Activated CD4-positive, alpha-beta T cell treated with anti-CD3 and anti-CD28 coated beads for 36 hours (primary cell): Measurements from ENCODE around the gene MIGA2. TPM values are rescaled to one million over a fixed set of nuclear protein-coding genes. Genes with fewer than 3 reads are reported as not detected.

Source experiments
- ATAC-seq: fragments of 200-7000 bp; cut with Tn5 transposase; one replicate; pipeline ENCODE4 v1.10.0; 2021; ENCODE audit warnings: mild to moderate bottlenecking, moderate library complexity
- CTCF ChIA-PET: fragments of 350-600 bp; sonication (Branson Sonifier 250); formaldehyde crosslinking; loops from one replicate; lab custom pipeline; 2021; ENCODE audit warnings: antibody characterized with exemption; lab: Charles Lee
- POLR2A ChIA-PET: fragments of 350-600 bp; sonication (Branson Sonifier 250); formaldehyde crosslinking; loops from one replicate; lab custom pipeline; 2021; ENCODE audit warnings: antibody characterized with exemption, inconsistent platforms; lab: Charles Lee
- DNase-seq: peaks from one replicate; pipeline ENCODE4 v3.0.0-alpha.2; 2020
- H3K27ac Mint-ChIP-seq: one replicate; pipeline ENCODE4 v1.8.0; 2021; ENCODE audit warnings: mixed read lengths
- H3K27me3 Mint-ChIP-seq: one replicate; pipeline ENCODE4 v1.8.0; 2021; ENCODE audit warnings: mixed read lengths
- H3K36me3 Mint-ChIP-seq: one replicate; pipeline ENCODE4 v1.8.0; 2021; ENCODE audit warnings: low read depth, mixed read lengths
- H3K4me1 Mint-ChIP-seq: one replicate; pipeline ENCODE4 v1.8.0; 2021; ENCODE audit warnings: mixed read lengths
- H3K4me3 Mint-ChIP-seq: one replicate; pipeline ENCODE4 v1.8.0; 2021; ENCODE audit warnings: mild to moderate bottlenecking, moderate library complexity, mixed read lengths
- H3K9me3 Mint-ChIP-seq: one replicate; pipeline ENCODE4 v1.8.0; 2021; ENCODE audit warnings: low read depth, mixed read lengths
- intact Hi-C, 2 experiments: fragments of 100-400 bp; cut with DNase I in 1 of 2; cut with micrococcal nuclease in 1 of 2; formaldehyde crosslinking; loops; one replicate each; pipeline versions ENCODE4 v1.14.2 to v1.15.1; 2022 to 2024; cut with DNase I, micrococcal nuclease
- total RNA-seq, 2 experiments: library from RNA; stranded (reverse); gene quantifications; one replicate each; pipeline ENCODE4 v1.2.3, GENCODE V29; 2021

MIGA2 gene
- total RNA-seq, 2 experiments from 2014 or later = 15.7 to 25.8 TPM

DNA sequence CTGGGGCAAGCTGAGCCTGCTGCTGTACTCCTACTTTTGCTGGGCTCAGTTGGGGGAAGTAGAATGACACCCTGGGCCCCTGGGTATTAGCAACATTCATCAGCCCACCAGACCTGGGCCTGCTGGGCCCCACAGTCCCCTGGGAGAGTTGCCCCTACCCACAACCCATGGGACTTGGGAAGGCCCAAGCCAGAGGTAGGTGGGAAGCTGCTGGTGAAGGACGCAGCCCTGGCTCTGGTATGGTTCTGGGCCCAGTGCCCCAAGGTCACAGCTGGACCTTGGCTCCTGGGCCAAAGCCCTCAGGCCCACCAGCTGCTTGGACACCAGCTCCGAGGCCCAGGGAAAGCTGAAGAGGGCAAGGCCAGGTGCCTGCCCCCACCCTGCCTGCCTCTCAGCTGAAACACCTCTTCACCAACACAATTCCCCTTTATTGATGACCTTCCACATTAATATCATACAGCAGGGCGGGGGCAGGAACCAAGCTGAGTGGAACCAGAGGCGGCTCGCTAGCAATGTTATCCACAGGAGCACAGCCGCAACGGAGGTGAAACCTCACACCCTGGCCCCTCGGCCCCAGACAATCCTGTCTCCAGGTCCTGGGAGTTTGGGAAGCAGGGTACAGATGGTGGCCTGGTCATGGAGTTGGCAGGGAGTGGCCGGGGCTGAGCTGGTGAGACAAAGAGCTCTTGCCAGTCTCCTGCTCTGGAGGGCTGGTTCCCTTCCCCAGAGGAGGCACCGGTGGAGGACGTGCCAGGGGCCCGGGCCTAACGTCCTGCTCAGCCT, 58.2 kb downstream of the MIGA2 start:
- peaks cover 3% of the 10 kb centered on the region for H3K36me3 Mint-ChIP-seq
- no peaks in the 10 kb centered on the region for H3K9me3 Mint-ChIP-seq
- no peak overlapping the region for H3K27ac Mint-ChIP-seq
- DNase-seq (no peak), ATAC-seq (no peak)
- intact Hi-C loops = no loop called here
- H3K4me1 Mint-ChIP-seq = no peaks in the 10 kb centered on the region
- no peaks in the 10 kb centered on the region for H3K27me3 Mint-ChIP-seq
- CTCF ChIA-PET = interaction anchor here (0.7 kb wide), 1 partner anchor 41 kb away, joined by 3 read pairs; no protein-coding TSS in a partner anchor
- H3K4me3 Mint-ChIP-seq = no peak overlapping the region
- POLR2A ChIA-PET = no interaction called here

DNA sequence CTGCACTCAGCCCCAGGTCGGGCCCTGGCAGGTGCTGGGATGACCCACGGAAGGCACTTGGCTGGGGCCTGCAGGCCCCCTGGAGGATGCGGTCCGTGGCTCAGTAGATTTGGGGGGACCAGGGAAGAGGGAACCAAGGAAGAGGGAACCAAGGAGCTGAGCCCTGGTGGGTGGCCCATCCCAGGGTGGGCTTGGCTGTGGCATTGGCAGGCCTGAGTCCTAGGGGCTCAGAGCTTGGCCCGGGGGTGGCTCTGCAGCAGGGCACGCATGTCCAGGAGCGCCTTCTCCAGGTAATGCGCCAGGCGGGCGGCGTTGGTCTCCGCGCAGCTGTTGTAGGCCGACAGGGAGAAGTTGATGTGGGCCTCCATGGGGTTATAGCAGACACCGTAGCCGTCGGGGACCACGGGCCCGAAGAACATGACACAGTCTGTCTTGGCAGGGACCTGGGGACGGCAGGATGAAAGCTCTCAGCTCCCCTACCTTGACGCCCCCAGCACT, 58.8 kb downstream of the MIGA2 start:
- intact Hi-C loops = no loop called here
- Mint-ChIP-seq H3K9me3 (no peaks in the 10 kb centered on the region), H3K36me3 (no peaks in the 10 kb centered on the region), H3K4me3 (no peak overlapping the region), H3K27ac (no peak overlapping the region), H3K4me1 (no peaks in the 10 kb centered on the region), H3K27me3 (no peaks in the 10 kb centered on the region)
- CTCF ChIA-PET = interaction anchor here (0.7 kb wide), 1 partner anchor 41 kb away, joined by 3 read pairs; no protein-coding TSS in a partner anchor
- POLR2A ChIA-PET = no interaction called here
- DNase-seq (no peak), ATAC-seq (no peak)

DNA sequence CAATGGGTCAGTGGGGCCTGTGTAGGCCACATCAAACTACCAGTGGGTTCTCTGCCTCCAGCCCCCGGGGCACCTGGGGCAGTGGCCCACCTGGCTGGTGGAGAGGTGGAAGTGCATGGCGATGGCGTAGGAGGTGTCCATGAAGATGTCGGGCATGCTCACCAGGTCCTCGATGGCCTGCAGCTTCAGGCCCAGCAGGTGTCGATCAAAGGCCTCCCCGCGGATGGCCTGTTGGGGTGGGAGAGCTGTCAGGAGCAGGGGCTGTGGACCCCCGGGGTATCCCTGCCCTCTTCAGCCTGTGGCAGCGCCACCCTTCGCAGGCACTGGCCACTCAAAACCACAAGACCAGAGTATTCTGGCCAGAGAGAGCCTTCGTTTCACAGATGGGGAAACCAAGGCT, 59.5 kb downstream of the MIGA2 start:
- Mint-ChIP-seq H3K9me3 (no peaks in the 10 kb centered on the region), H3K4me1 (no peaks in the 10 kb centered on the region), H3K36me3 (no peaks in the 10 kb centered on the region), H3K27me3 (no peaks in the 10 kb centered on the region), H3K27ac (no peak overlapping the region), H3K4me3 (no peak overlapping the region)
- ChIA-PET POLR2A (no interaction called here), CTCF (no interaction called here)
- intact Hi-C loops = no loop called here
- no peak for DNase-seq
- no peak for ATAC-seq

DNA sequence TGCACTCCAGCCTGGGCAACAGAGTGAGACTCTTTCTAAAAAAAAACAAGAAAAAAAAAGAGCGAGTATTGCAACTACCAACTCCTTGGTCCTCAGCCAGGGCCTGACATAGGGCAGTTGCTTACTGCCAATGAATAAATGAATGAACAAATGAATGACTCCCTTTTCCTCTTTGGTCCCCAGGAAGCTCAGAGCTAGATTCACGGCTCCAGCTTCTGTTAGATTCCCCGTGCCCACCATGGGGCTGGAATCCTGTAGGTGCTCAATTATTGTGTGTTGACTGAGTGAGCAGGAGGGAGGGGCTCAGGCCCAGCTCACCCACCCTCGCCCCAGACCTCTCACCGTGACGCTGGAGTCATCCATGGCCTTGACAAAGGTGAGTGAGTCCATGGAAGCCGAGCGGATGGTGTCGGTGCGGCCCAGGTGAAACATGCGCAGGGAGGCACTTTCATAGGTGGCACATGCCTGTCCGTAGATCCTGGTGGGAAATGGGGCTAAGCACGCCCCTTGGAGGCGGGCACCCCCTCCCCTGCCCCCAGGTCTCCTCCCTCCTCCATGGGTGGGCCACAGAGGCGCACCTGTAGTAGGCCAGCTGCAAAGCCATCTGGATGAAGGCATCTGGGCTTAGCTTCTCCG, 61.4 kb downstream of the MIGA2 start:
- intact Hi-C loops = no loop called here
- H3K4me1 Mint-ChIP-seq = no peaks in the 10 kb centered on the region
- no peaks in the 10 kb centered on the region for H3K27me3 Mint-ChIP-seq
- no peak overlapping the region for H3K4me3 Mint-ChIP-seq
- POLR2A ChIA-PET = interaction anchor here (0.5 to 0.7 kb wide), 3 partner anchors 15 to 645 kb away, joined by 3 to 4 read pairs (median 3); no protein-coding TSS in a partner anchor
- no peaks in the 10 kb centered on the region for H3K36me3 Mint-ChIP-seq
- CTCF ChIA-PET = interaction anchor here (0.6 kb wide), 4 partner anchors 30 to 843 kb away, joined by 3 to 4 read pairs (median 3); no protein-coding TSS in a partner anchor
- ATAC-seq (no peak), DNase-seq (no peak)
- H3K27ac Mint-ChIP-seq = no peak overlapping the region
- H3K9me3 Mint-ChIP-seq = no peaks in the 10 kb centered on the region

DNA sequence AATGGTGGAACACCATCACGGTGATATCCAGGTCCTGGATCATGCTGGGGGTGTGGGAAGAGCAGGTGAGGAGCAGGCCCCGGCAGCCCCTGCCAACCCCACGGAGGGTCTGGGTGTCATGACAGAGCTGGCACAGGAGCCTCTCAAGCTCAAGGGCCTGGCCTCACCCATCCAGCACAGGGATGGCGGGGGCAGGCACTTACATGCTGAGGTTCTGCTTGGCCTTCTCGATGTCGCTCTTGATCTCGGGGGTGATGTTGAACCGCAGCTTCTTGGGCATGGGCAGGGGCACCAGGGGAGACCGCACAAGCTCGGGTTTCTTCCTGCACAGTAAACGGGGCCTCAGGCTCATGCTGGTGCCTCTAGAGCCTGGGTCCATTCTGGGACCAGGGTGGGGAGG, 61.9 kb downstream of the MIGA2 start:
- H3K27me3 Mint-ChIP-seq = no peaks in the 10 kb centered on the region
- no peaks in the 10 kb centered on the region for H3K4me1 Mint-ChIP-seq
- H3K9me3 Mint-ChIP-seq = no peaks in the 10 kb centered on the region
- POLR2A ChIA-PET = interaction anchor here (0.7 kb wide), 2 partner anchors 14 to 17 kb away, joined by 3 read pairs; no protein-coding TSS in a partner anchor
- CTCF ChIA-PET = interaction anchor here (0.6 kb wide), 1 partner anchor 555 kb away, joined by 3 read pairs; no protein-coding TSS in a partner anchor
- H3K36me3 Mint-ChIP-seq = no peaks in the 10 kb centered on the region
- DNase-seq (no peak), ATAC-seq (no peak)
- H3K4me3 Mint-ChIP-seq = no peak overlapping the region
- intact Hi-C loops = no loop called here
- H3K27ac Mint-ChIP-seq = no peak overlapping the region

DNA sequence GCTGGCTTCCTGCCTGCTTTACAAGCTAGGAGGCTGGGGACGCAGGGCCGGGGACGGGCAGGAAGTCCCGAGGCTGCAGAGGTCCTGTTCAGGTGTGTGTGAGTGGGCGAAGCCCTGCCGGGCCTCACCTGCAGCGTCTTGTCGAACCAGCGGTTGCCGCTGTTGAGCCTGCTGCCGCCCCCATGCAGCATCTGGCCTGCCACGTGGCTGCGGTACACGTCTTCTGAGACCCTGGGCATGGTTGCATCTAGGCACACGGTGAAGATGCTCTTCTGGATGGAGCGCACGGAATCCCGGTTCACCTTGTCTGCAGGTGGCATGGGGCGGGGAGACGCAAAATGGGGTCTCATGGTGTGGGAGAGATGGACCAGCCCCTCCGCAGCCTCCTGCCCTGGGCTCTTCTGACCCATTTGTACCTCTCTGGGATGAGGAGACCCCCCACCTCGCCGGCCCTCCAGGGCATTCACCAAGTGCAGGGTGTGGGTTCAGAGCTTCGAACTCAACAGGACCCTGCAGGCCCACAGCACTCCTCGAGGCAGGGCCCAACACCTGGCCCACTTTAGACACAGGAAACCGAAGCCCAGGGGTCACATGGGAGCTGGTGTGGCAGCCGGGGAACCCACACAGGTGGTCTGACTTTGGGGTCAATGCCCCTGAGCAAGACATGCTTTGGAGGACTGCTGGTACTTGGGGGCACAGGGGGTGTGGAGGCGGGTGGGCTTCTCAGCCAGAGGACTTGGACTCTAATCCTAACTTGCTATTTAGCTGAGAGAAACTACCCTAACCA, 64.2 kb downstream of the MIGA2 start:
- Mint-ChIP-seq H3K4me3 (no peak overlapping the region), H3K36me3 (no peaks in the 10 kb centered on the region), H3K4me1 (no peaks in the 10 kb centered on the region), H3K27ac (no peak overlapping the region), H3K27me3 (no peaks in the 10 kb centered on the region), H3K9me3 (no peaks in the 10 kb centered on the region)
- ChIA-PET POLR2A (no interaction called here), CTCF (no interaction called here)
- DNase-seq (no peak), ATAC-seq (no peak)
- intact Hi-C loops = no loop called here

DNA sequence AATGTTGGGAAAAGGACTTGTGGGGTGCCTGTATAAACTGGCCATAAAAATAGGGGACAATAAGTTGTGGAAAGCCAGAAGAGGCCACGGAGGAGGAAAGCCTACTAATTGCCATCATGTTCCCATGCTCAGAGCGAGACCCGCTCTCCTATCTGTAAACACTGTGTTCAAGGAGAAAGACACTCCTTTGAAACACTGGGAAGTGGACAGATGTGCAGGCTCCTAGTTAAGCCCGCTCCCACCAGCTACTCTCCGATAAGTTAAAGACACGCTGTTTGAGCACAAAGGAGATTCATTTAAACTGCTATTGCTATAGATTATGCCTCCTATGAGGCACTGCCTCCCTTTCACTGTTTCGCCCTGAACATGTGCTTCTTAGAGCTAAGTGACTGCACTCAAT, 64.9 kb downstream of the MIGA2 start:
- Mint-ChIP-seq H3K4me1 (no peaks in the 10 kb centered on the region), H3K36me3 (no peaks in the 10 kb centered on the region), H3K27ac (no peak overlapping the region), H3K27me3 (no peaks in the 10 kb centered on the region), H3K4me3 (no peak overlapping the region), H3K9me3 (no peaks in the 10 kb centered on the region)
- DNase-seq = no peak
- intact Hi-C loops = no loop called here
- no peak for ATAC-seq
- ChIA-PET POLR2A (no interaction called here), CTCF (no interaction called here)

DNA sequence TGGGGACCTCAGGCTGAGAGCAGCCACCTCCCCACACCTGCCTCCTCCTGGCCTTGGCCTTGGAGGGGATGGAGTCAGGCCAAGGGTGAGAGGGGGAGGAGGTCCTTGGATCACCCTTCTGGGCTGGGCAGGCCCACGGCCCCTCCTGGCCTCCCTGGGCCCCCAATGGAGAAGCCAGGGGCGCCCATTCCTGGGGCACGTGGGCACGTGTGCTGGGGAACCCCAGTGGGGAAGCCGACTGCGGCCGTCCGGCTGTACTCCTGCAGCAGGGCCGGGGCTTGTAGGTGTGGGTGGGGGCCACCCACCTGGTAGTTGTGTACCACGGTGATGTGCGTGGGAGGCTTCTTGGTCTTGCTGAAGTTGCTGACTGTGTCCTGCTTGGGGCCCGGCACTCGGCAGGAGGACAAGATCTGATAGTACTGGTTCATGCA, 65.7 kb downstream of the MIGA2 start:
- H3K36me3 Mint-ChIP-seq = no peaks in the 10 kb centered on the region
- DNase-seq (no peak), ATAC-seq (no peak)
- H3K4me1 Mint-ChIP-seq = no peaks in the 10 kb centered on the region
- no peak overlapping the region for H3K27ac Mint-ChIP-seq
- intact Hi-C loops = no loop called here
- H3K4me3 Mint-ChIP-seq = no peak overlapping the region
- POLR2A ChIA-PET = no interaction called here
- no peaks in the 10 kb centered on the region for H3K9me3 Mint-ChIP-seq
- H3K27me3 Mint-ChIP-seq = no peaks in the 10 kb centered on the region
- CTCF ChIA-PET = no interaction called here

DNA sequence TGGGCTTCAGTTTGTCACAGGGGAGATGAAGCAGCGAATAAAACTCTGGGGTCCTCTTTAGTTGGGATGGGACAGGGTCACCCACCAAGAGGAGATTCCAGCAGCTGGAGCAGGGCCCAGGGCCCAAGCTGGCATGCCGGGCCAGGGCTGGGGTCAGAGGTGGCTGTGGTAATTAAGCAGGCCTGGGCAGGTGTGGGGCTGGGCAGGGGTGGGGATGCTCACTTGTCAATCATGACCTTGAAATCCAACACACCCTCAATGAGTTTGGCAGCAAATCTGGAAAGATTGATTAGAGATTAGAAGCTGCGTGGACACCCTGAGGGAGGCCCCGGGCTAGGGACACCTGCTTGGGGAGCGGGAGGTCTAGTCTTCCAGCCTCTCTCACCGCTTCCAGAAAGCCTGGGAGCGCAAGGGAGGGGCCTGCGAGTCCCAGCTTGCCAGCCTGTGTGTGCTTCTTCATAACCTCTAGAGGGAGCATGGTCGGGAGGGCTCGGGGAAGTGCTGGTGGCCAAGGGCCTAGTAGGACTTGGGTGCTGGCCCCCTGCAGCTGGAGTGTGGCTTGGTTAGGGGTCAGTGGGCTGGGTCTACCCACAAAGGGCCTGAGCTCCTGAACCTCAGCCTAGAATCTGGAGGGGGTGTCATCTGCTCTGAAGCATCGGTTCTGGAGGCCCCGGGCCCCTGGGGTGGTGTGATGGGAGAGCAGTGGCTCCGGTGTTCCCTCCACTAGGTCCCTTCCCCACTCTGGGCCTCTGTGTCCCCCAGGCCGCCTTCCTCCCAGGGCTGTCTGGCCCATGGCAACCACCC, 66.6 kb downstream of the MIGA2 start:
- H3K4me3 Mint-ChIP-seq = no peak overlapping the region
- ATAC-seq (peak; percentile 64), DNase-seq (peak; percentile 40)
- H3K36me3 Mint-ChIP-seq = no peaks in the 10 kb centered on the region
- H3K4me1 Mint-ChIP-seq = no peaks in the 10 kb centered on the region
- H3K27ac Mint-ChIP-seq = no peak overlapping the region
- intact Hi-C loops = no loop called here
- no peaks in the 10 kb centered on the region for H3K27me3 Mint-ChIP-seq
- H3K9me3 Mint-ChIP-seq = no peaks in the 10 kb centered on the region
- CTCF ChIA-PET = interaction anchor here (0.7 kb wide), 1 partner anchor 403 kb away, joined by 3 read pairs; no protein-coding TSS in a partner anchor
- POLR2A ChIA-PET = interaction anchor here (0.6 kb wide), 1 partner anchor 139 kb away, joined by 5 read pairs; no protein-coding TSS in a partner anchor

DNA sequence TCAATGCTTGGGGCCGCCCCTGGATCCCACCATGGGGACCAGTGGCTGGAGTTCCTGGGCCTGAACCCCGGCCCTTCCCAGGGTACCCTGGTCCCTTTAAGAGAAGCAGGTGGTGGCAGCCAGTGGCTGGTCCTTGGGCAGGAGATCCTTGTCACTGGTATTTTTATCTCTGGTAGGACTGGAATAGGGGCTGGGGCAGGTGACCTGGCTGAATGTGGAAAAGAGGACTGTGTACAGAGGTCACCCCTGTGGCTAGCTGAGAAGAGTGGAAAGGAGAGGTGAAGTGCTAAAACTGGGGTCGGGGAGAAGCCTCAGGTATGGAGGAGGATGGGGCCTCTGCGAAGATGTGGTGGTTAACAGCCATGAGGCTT, 67.2 kb downstream of the MIGA2 start:
- ATAC-seq (no peak), DNase-seq (no peak)
- POLR2A ChIA-PET = interaction anchor here (0.6 kb wide), 1 partner anchor 9 kb away, joined by 4 read pairs; no protein-coding TSS in a partner anchor
- H3K9me3 Mint-ChIP-seq = no peaks in the 10 kb centered on the region
- CTCF ChIA-PET = no interaction called here
- no peak overlapping the region for H3K4me3 Mint-ChIP-seq
- intact Hi-C loops = no loop called here
- no peaks in the 10 kb centered on the region for H3K36me3 Mint-ChIP-seq
- H3K27ac Mint-ChIP-seq = no peak overlapping the region
- no peaks in the 10 kb centered on the region for H3K4me1 Mint-ChIP-seq
- no peaks in the 10 kb centered on the region for H3K27me3 Mint-ChIP-seq
